Testis (tissue), 2 donors: ENCODE results near the gene CNTROB.

Experiments
- POLR2A ChIP-seq: fragments of 450-650 bp; IDR thresholded peaks from one replicate; pipeline ENCODE4 v1.6.1; 2017; ENCODE audit warnings: antibody characterized with exemption, mild to moderate bottlenecking, moderate library complexity
- TF ChIP-seq, protein P1 (sequence below), 3 experiments: fragments of 450-650 bp in 2 of 3; fragments of 200-600 bp in 1 of 3; sonication (generic) in 1 of 3; IDR thresholded peaks; one replicate each; pipeline ENCODE4 v1.5.1; 2016 to 2019; ENCODE audit warnings: antibody characterized with exemption in 3 of 3, mild to moderate bottlenecking in 2 of 3, moderate library complexity in 1 of 3

DNA sequence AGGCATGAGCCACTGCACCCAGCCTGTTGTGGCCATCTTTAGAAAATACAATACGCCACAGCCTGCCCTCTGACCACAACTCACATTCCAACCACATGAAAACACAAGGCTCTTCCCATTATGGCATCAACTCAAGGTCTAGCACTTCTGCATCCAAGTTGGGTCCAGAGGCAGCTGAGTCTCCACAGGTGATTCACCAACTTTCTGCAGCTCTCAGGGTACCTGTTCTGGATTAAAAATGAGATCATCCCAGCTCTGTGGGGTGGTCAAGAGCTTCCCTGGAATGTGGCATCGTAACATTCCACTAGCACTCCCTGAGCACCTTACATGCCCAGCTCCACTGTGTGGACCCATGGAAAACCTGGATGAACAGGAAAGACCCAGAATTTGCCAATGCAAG lies 60.5 kb downstream of the CNTROB start:
- TF ChIP-seq, protein P1, sequence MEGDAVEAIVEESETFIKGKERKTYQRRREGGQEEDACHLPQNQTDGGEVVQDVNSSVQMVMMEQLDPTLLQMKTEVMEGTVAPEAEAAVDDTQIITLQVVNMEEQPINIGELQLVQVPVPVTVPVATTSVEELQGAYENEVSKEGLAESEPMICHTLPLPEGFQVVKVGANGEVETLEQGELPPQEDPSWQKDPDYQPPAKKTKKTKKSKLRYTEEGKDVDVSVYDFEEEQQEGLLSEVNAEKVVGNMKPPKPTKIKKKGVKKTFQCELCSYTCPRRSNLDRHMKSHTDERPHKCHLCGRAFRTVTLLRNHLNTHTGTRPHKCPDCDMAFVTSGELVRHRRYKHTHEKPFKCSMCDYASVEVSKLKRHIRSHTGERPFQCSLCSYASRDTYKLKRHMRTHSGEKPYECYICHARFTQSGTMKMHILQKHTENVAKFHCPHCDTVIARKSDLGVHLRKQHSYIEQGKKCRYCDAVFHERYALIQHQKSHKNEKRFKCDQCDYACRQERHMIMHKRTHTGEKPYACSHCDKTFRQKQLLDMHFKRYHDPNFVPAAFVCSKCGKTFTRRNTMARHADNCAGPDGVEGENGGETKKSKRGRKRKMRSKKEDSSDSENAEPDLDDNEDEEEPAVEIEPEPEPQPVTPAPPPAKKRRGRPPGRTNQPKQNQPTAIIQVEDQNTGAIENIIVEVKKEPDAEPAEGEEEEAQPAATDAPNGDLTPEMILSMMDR (IDR thresholded peaks at IDR 0.05) = no peak
- no peak for TF ChIP-seq POLR2A
